SHP77 (cell line): ENCODE results near the gene EPB41L2.
A peak's percentile ranks its signal among the peaks of the same experiment; 100 is the strongest.

ENCODE experiments used
- DNase-seq, 2 experiments: peaks; one replicate each; lab custom pipeline; 2025; lab: John Stamatoyannopoulos, UW

Gene EPB41L2

DNA sequence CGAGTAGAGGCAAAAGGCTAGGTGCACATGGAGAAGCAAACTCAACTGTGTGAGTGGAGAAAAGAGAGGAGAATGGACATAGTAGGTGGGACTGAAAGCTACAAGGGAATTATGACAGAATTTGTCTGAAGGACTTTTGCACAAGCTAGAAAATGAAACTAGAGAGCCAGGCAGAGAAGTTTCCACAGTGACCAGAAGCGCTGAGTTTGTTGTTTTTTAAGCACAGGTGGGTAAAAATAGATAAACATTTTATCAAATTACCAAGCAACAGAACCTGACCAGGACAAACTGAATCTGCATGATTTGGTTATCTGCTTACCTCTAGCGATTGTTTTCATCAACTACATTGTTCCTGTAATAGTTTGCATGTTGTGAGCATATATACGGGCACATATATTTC lies 197.3 kb downstream of the EPB41L2 start:
- no peak for DNase-seq

GRCh38 chr6:130864344-130864743 lies 198.7 kb downstream of the EPB41L2 start:
- no peak for DNase-seq

DNA sequence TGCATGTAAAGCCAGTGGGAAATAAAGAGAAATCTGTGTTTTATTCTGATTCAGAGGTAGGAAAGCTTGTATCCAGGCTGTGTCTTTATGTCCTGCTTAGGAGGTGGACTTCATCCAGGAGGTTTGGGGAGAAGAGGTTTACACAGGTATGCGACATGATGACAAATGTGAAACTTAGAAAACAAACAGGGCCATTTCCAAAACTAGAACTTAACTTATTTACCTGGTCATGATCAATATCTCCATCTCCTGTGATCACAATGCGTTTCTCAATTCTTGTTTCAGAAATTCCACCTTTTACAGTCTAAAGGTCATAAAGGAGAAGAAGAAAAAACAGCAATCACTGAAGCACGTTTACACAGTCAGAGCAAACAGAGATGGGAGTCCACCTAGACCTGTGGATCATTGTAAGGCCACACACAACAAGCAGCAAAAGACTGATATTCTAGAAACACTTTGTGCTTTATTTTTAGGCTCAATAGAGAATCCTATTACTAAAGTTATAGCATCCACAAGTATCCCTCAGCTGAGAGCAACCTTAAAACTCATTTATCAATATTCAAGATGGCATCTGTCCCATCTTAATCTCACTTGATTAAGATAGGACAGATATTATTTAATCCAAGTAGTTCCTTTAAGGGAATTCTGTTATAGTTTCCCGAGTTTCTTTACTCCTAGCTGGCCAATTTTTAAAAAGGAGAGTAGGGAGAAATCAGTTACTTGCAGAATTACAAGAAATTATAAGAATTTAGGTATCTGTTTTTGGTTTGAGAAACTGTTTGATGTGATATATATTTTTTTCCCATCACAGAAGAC lies 199.4 kb downstream of the EPB41L2 start:
- DNase-seq = no peak

- no peak for DNase-seq
Measured at GRCh38 chr6:130862370-130862769, 200.7 kb downstream of the EPB41L2 start.

DNA sequence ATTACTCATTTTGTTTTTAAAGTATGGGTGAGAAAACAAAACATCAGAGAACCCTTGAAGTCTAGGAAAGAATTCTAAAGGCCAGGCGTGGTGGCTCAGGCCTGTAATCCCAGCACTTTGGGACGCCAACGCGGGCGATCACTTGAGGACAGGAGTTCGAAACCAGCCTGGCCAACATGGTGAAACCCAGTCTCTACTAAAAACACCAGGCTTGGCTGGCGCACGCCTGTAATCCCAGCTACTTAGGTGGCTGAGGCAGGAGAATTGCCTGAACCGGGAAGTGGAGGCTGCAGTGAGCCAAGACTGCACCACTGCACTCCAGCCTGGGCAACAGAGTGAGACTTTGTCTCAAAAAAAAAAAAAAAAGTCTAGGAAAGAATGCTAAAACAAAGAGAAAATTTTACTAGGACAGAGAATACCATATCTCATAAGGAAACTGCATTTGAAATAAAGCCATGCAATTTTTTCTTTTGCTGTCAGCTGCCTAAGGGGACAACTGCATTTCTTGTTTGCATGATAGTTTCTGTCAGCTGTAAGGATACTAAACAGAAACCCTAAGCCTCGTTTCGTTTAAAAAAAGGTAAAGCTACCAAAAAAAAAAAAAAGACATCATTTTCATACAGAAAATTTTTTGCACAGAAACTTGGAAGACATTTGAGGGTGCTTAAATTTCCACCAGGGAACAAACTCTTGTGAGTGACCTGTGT lies 203.7 kb downstream of the EPB41L2 start:
- DNase-seq = no peak

GRCh38 chr6:130858498-130859160 lies 204.4 kb downstream of the EPB41L2 start:
- DNase-seq = no peak

DNA sequence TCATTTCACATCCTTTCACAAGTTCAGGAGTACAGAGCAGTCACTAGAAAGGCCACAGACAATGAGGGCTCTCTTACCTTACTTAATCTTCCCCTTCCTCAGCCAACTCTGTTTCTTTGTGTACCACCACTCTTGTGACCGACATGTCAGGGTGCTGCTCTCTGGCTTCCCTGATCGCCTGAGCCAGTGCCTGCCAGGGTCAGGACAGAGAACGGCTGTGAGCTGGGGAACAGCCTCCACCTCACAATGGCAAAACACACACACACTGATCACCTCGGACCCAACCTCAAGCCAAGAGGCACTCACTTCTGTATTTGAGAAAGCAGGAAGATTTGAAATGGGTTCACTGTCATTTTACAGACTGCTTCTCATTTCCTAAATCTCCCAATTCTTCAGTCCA lies 205.0 kb downstream of the EPB41L2 start:
- DNase-seq = no peak

- DNase-seq = no peak
Measured at GRCh38 chr6:130853555-130854183, 209.4 kb downstream of the EPB41L2 start.

DNA sequence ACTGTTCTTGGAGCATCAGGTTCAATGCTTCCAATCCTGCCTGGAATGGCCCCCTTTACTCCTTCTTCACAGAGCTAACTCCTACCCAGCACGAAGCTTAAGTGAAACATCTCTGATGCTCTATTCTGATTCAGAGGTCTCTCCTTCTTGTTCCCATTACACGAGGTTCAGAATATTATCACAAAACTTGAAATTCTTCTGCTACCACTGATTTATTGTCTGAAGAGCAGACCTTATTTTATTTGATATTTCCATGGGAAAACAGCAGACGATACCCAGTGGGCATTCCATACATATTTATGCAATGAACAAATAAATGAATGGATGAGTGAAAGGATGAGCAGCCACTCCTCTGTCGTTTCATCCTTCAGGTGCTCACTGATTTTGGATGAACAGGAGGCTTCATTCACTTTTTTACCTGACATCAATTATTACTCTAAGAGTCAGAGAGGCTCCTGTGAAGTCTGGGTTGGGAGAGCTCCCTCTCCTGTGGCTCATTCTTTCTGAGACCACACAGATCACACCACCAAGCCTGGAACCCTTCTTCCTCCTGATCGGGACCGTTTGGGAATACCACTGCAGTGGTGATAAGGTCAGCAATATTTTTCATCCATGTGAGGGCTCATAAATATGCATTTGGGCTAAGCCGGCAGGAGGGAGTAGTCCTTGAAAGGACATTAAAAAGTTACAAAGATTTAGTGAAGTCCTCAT lies 210.0 kb downstream of the EPB41L2 start:
- DNase-seq = no peak

DNA sequence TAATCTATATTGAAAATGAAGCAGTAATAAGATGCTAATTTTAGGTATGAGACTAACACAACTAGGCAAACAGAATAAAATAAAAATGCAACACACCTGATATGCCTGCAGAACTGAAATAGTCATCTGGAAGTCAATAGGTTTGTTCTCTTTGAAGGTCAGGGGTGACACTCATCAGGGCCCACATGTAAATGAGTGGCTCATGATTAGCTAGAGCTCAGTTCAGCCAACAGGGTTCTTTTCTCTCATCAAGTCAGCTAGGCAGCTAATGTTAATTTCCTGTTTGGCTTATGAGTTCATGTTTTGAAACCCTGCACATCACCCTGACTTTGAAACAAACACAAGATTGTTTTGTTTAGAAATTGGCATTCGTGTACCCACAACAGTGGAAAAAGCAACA lies 212.0 kb downstream of the EPB41L2 start:
- DNase-seq = no peak

DNA sequence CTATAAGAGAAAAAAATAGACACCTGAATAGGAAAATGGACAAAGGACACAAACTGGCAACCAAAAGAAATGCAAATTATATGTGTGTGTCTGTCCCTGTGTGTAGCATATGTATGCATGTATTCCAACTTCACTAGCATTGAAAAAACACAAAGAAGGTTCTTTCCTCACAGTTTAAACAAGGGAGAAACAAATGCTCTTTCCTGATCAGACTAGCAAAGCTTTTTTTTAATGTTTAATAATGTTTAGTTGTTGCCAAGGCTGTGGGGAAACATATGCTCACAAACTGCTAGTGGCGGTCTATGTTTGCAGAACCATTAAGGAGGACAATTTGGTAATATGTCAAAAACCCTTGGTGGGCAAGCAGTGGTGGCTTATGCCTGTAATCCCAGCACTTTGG lies 213.5 kb downstream of the EPB41L2 start:
- no peak for DNase-seq

- no peak for DNase-seq
Measured at GRCh38 chr6:130848945-130849344, 214.1 kb downstream of the EPB41L2 start.

GRCh38 chr6:130847001-130847910 lies 215.8 kb downstream of the EPB41L2 start:
- DNase-seq = no peak

DNA sequence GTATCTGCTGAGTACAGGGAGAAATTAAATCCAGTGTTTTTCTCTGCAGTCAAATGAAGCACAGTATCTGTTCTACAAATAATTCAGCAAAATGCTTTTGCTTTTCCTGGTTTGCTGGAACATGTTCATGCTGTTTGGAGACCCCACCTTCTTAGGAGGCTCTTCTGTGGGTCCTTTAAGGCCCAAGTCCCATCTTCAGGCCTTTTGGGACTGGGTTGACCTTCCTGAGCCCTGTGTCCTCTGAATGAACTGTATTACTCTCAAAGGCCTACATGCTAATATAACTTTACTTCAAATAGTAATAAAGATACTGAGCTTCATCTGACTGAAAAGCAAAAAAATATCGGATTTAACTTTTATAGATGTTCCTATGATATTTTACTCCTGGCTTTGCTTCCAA lies 216.5 kb downstream of the EPB41L2 start:
- DNase-seq = no peak

DNA sequence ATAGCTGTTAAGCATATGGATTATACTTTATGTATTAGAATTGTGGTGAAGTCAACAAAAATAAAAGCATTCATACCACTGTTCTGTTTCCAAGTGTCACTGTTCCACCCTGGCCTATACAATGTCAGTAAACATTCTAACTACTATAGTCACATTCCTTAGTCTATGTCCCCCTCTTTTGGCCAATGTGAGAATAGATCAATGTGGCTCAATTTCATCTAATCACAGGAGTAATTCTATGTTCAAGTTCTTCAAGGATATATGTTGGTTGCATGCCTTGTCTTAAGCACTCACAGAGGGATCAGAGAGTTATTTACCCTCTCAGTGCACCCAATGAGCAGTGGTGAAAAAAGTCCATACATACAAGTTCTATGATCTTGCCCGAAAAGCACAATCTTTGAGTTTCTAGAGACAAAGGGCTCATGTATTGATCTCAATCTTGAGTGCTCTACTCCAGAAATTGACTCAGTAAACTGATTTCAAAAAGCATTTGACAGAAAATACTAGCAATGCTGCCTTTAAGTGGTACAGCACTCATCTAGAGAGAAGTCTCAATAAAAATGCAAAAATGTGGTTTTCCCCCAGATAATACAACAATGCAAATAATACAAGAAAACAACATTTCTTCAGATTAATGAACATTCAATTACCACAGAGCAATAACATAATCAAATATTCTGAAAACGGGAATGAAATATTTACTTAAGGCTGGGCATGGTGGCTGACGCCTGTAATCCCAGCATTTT lies 219.3 kb downstream of the EPB41L2 start:
- DNase-seq = peak; percentile 11 to 30

- no peak for DNase-seq
Measured at GRCh38 chr6:130841128-130841728, 221.8 kb downstream of the EPB41L2 start.

DNA sequence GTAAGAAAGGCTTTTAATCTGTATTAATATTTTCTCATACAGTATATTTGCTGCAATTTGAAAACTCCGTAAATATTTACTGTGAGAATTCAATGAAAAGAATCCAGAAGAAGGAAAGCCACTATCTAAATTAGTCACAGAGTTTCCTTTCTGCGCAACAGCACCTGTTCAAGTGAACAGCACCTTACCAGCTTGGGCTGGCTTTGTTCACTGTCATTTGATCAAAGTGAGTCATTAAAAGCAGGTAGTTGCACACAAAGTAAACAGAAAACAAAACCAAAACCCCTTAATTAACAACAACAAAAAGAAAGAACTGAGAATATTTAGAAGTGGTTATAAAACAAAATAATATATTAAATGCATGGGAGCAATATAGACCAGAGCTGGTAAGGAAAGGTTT lies 223.0 kb downstream of the EPB41L2 start:
- no peak for DNase-seq

- DNase-seq = no peak
Measured at GRCh38 chr6:130839379-130839778, 223.7 kb downstream of the EPB41L2 start.

DNA sequence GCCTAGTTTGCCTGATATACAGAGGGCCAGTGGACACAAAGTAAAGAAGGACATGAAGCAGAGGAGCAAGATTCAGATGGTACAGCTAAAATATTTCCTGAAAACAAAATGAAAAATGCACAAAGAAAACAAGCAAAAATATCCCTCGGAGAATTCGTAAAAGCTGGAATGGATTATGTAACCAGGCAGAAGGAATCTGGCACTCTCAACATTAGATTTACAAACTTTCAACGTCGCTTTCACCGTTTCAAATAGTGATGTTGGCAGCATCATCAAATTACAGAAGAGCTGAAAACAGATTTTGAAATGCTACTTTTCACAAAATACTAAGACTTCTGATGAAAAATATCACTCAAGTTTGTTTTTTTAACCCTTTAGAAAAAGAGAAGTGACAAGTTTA lies 224.1 kb downstream of the EPB41L2 start:
- DNase-seq = no peak
